Panc1 (cell line): ENCODE results near the gene ARHGEF39. TPM values are rescaled to one million over a fixed set of nuclear protein-coding genes. Genes with fewer than 3 reads are reported as not detected.

Experiments
- ATAC-seq: fragments of 200-7000 bp; cut with Tn5 transposase; 2 replicates; pipeline ENCODE4 v1.9.1; 2020; ENCODE audit warnings: mild to moderate bottlenecking, moderate library complexity
- BruUV-seq: library from RNA; stranded (reverse); fragments of 400-500 nt; replicated peaks from 2 replicates; lab custom pipeline; 2021; lab: Mats Ljungman, UMichigan
- CTCF ChIA-PET: fragments of 300-600 bp; sonication (Branson Sonifier 250); formaldehyde crosslinking; loops from one replicate; lab custom pipeline; 2022; ENCODE audit warnings: antibody characterized with exemption; lab: Charles Lee
- POLR2A ChIA-PET: fragments of 300-600 bp; sonication (Branson Sonifier 250); formaldehyde crosslinking; loops from one replicate; lab custom pipeline; 2022; ENCODE audit warnings: antibody characterized with exemption; lab: Charles Lee
- DNase-seq: peaks from one replicate; pipeline ENCODE4 v3.0.0-alpha.2; 2010; ENCODE audit warnings: low read depth, low spot score
- H3K27ac ChIP-seq: 2 replicates; pipeline ENCODE4 v1.5.1; 2011; ENCODE audit warnings: mild to moderate bottlenecking, low read length, inconsistent platforms
- H3K27me3 ChIP-seq: fragments of 200-500 bp; sonication (Bioruptor generic); 2 replicates; pipeline ENCODE4 v1.6.0; 2014; ENCODE audit warnings: low read length, inconsistent platforms; ENCODE audit not compliant: control insufficient read depth, insufficient read depth
- H3K36me3 ChIP-seq: fragments of 200-500 bp; sonication (Bioruptor generic); 2 replicates; pipeline ENCODE4 v1.5.1; 2014; ENCODE audit warnings: inconsistent platforms, mild to moderate bottlenecking, low read length, moderate library complexity; ENCODE audit not compliant: control insufficient read depth, insufficient read depth
- H3K4me1 ChIP-seq: 2 replicates; pipeline ENCODE4 v1.5.1; 2011; ENCODE audit warnings: inconsistent platforms, mild to moderate bottlenecking, low read length, moderate library complexity; ENCODE audit not compliant: control insufficient read depth, insufficient read depth
- H3K4me3 ChIP-seq, 2 experiments: 2 replicates each; pipeline ENCODE4 v1.5.1; 2011 to 2012; ENCODE audit warnings: low read depth in 2 of 2, low read length in 2 of 2, mild to moderate bottlenecking in 2 of 2, inconsistent platforms in 1 of 2, moderate library complexity in 1 of 2
- H3K9me3 ChIP-seq: fragments of 200-500 bp; sonication (Bioruptor generic); 2 replicates; pipeline ENCODE4 v1.5.1; 2014; ENCODE audit warnings: low read depth, mild to moderate bottlenecking, inconsistent platforms, low read length, moderate library complexity; ENCODE audit not compliant: control insufficient read depth, insufficient read depth
- POLR2AphosphoS5 ChIP-seq: IDR thresholded peaks from 2 replicates; pipeline ENCODE4 v1.6.1; 2012; ENCODE audit warnings: mild to moderate bottlenecking, low read depth, low read length, moderate library complexity
- REST ChIP-seq, 2 experiments: IDR thresholded peaks; 2 replicates each; pipeline ENCODE4 v1.6.1; 2011 to 2012; ENCODE audit warnings: low read depth in 2 of 2, control low read depth in 1 of 2, low read length in 1 of 2, mild to moderate bottlenecking in 1 of 2, moderate library complexity in 1 of 2; ENCODE audit not compliant: insufficient read depth in 1 of 2
- SIN3A ChIP-seq: IDR thresholded peaks from 2 replicates; pipeline ENCODE4 v1.6.1; 2012; ENCODE audit warnings: low read depth, mild to moderate bottlenecking, low read length, moderate library complexity, borderline replicate concordance; ENCODE audit not compliant: insufficient read depth
- TCF7L2 ChIP-seq: IDR thresholded peaks from 2 replicates; pipeline ENCODE4 v1.6.1; 2011; ENCODE audit warnings: mild to moderate bottlenecking, low read depth, low read length, inconsistent platforms
- in situ Hi-C: cut with HindIII; loops from 2 replicates; pipeline ENCODE4 v1.10.0; 2016; ENCODE audit warnings: low sequenced_read_pairs, low pct_unique_long_range_greater_than_20kb
- intact Hi-C: fragments of 100-400 bp; cut with micrococcal nuclease; formaldehyde crosslinking; loops from one replicate; pipeline ENCODE4 v1.10.0; 2022; ENCODE audit not compliant: unreplicated experiment
- total RNA-seq: library from RNA; stranded (reverse); gene quantifications from one replicate; pipeline ENCODE4 v1.2.1, GENCODE V29; 2021; ENCODE audit not compliant: unreplicated experiment
- TF ChIP-seq, protein P1 (sequence below): fragments of 450-650 bp; IDR thresholded peaks from 2 replicates; pipeline ENCODE4 v1.5.1; 2017; ENCODE audit warnings: mild to moderate bottlenecking

ARHGEF39 gene
- total RNA-seq, 1 experiment from 2014 or later: 34.0 TPM

DNA sequence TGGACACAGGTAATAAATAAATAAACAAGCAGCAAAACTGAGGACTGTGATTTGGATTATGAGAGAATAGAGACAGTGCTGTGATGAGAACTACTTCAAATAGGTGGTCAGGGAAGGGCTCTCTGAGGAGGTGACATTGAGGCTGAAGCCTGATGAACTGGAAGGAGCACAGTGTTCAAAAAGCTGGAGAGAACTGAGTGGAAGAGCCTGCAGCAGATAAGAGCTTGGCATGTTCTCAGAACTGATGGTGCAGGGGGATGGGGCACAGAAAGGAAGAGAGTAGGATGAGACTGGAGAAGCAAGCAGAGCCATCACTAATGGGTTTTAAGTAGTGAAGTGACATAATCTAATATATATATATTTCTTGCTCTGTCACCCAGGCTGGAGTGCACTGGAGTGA lies 35.9 kb upstream of the ARHGEF39 start:
- peaks cover 26% of the 10 kb centered on the region for H3K36me3 ChIP-seq
- TF ChIP-seq, protein P1, sequence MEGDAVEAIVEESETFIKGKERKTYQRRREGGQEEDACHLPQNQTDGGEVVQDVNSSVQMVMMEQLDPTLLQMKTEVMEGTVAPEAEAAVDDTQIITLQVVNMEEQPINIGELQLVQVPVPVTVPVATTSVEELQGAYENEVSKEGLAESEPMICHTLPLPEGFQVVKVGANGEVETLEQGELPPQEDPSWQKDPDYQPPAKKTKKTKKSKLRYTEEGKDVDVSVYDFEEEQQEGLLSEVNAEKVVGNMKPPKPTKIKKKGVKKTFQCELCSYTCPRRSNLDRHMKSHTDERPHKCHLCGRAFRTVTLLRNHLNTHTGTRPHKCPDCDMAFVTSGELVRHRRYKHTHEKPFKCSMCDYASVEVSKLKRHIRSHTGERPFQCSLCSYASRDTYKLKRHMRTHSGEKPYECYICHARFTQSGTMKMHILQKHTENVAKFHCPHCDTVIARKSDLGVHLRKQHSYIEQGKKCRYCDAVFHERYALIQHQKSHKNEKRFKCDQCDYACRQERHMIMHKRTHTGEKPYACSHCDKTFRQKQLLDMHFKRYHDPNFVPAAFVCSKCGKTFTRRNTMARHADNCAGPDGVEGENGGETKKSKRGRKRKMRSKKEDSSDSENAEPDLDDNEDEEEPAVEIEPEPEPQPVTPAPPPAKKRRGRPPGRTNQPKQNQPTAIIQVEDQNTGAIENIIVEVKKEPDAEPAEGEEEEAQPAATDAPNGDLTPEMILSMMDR: no peak
- TF ChIP-seq TCF7L2 (no peak), SIN3A (no peak), POLR2AphosphoS5 (no peak), REST (IDR thresholded peaks at IDR 0.05; ENCODE audit: insufficient read depth in 1 of 2, low read depth in 2 of 2, low read length in 1 of 2) (no peak)
- DNase-seq (no peak), ATAC-seq (no peak)
- in situ Hi-C loops: no loop called here
- ChIA-PET POLR2A (no interaction called here), CTCF (no interaction called here)
- no peaks in the 10 kb centered on the region for H3K9me3 ChIP-seq
- no peak overlapping the region for H3K27ac ChIP-seq
- H3K4me3 ChIP-seq: no peak overlapping the region
- H3K27me3 ChIP-seq: no peaks in the 10 kb centered on the region
- no TSS peak for BruUV-seq
- intact Hi-C loops: no loop called here
- H3K4me1 ChIP-seq: no peaks in the 10 kb centered on the region

GRCh38 chr9:35700031-35700430 lies 35.0 kb upstream of the ARHGEF39 start:
- TF ChIP-seq POLR2AphosphoS5: no peak
- TF ChIP-seq REST (IDR thresholded peaks at IDR 0.05; ENCODE audit: insufficient read depth in 1 of 2, low read depth in 2 of 2, low read length in 1 of 2): no peak
- TF ChIP-seq TCF7L2: no peak
- no peak for TF ChIP-seq SIN3A
- TF ChIP-seq, protein P1: no peak
- Histone ChIP-seq H3K27ac (no peak overlapping the region), H3K4me1 (no peaks in the 10 kb centered on the region), H3K27me3 (no peaks in the 10 kb centered on the region), H3K4me3 (no peak overlapping the region), H3K36me3 (peaks cover 23% of the 10 kb centered on the region), H3K9me3 (no peaks in the 10 kb centered on the region)
- DNase-seq: no peak
- no peak for ATAC-seq
- ChIA-PET CTCF (no interaction called here), POLR2A (no interaction called here)
- no TSS peak for BruUV-seq
- in situ Hi-C loops (no loop called here), intact Hi-C loops (no loop called here)
